H1 (cell line): ENCODE measurements around the gene KCNQ1. TPM values are rescaled to one million over a fixed set of nuclear protein-coding genes. Genes with fewer than 3 reads are reported as not detected.

Experiments used
- CTCF ChIA-PET: fragments of 300-600 bp; sonication (Branson Sonifier 250); formaldehyde crosslinking; loops from one replicate; lab custom pipeline; 2021; ENCODE audit not compliant: partially characterized antibody; lab: Charles Lee
- POLR2A ChIA-PET: fragments of 300-600 bp; sonication (Branson Sonifier 250); formaldehyde crosslinking; loops from one replicate; lab custom pipeline; 2021; ENCODE audit warnings: inconsistent platforms; ENCODE audit not compliant: partially characterized antibody; lab: Charles Lee
- DNase-seq, 2 experiments: peaks; one replicate each; pipeline versions ENCODE4 v3.0.0 to v3.0.0-alpha.2; 2010 to 2022; ENCODE audit warnings: low spot score in 2 of 2, low read depth in 1 of 2, mixed read lengths in 1 of 2
- FAIRE-seq: peaks from 2 replicates; lab custom pipeline; 2011; peaks lifted over from hg19 to GRCh38; lab: Jason Lieb, UNC
- H2AFZ ChIP-seq: 2 replicates; pipeline ENCODE4 v1.8.1; 2012; ENCODE audit warnings: low read length, inconsistent platforms
- H2AK5ac ChIP-seq: 2 replicates; pipeline ENCODE4 v1.6.1; 2013; ENCODE audit warnings: low read depth, low read length
- H2BK120ac ChIP-seq: replicated peaks from 2 replicates; pipeline ENCODE3; 2013; ENCODE audit warnings: low read depth, low read length, inconsistent platforms
- H2BK12ac ChIP-seq: 2 replicates; pipeline ENCODE4 v1.6.1; 2013; ENCODE audit warnings: low read depth, low read length
- H2BK15ac ChIP-seq: 2 replicates; pipeline ENCODE4 v1.6.1; 2013; ENCODE audit warnings: low read length
- H2BK20ac ChIP-seq: 2 replicates; pipeline ENCODE4 v1.6.1; 2013; ENCODE audit warnings: low read length
- H2BK5ac ChIP-seq: 2 replicates; pipeline ENCODE4 v1.6.1; 2013; ENCODE audit warnings: low read depth, low read length
- H3K14ac ChIP-seq: 2 replicates; pipeline ENCODE4 v1.6.1; 2013; ENCODE audit warnings: inconsistent platforms; ENCODE audit not compliant: insufficient read length
- H3K18ac ChIP-seq: 2 replicates; pipeline ENCODE4 v1.6.1; 2013; ENCODE audit warnings: low read length; ENCODE audit errors: extremely low read depth
- H3K23ac ChIP-seq: 2 replicates; pipeline ENCODE4 v1.6.1; 2013; ENCODE audit warnings: inconsistent platforms; ENCODE audit not compliant: insufficient read length
- H3K23me2 ChIP-seq: 2 replicates; pipeline ENCODE4 v1.6.1; 2013; ENCODE audit warnings: low read depth, low read length
- H3K27ac ChIP-seq: 2 replicates; pipeline ENCODE4 v1.6.1; 2011; ENCODE audit warnings: low read depth, low read length, inconsistent platforms
- H3K27me3 ChIP-seq, 4 experiments: replicated peaks in 1 of 4; 1 replicate in 1 of 4; 2 replicates in 3 of 4; pipeline versions ENCODE4 v1.6.1 to v1.8.1; 2011 to 2013; ENCODE audit warnings: low read length in 3 of 4, mild to moderate bottlenecking in 3 of 4, inconsistent platforms in 2 of 4, mixed read lengths in 2 of 4, moderate library complexity in 1 of 4; ENCODE audit not compliant: control insufficient read depth in 3 of 4, insufficient read depth in 3 of 4; ENCODE audit errors: extremely low read depth in 1 of 4
- H3K36me3 ChIP-seq, 4 experiments: 2 replicates each; pipeline versions ENCODE4 v1.6.1 to v1.8.1; 2011 to 2013; ENCODE audit warnings: mild to moderate bottlenecking in 4 of 4, low read length in 3 of 4, moderate library complexity in 2 of 4, control low read depth in 1 of 4, inconsistent platforms in 1 of 4; ENCODE audit not compliant: insufficient read depth in 4 of 4, control insufficient read depth in 2 of 4
- H3K4ac ChIP-seq: replicated peaks from 2 replicates; pipeline ENCODE3; 2013; ENCODE audit warnings: low read length, low read depth, mixed read lengths, inconsistent platforms; ENCODE audit not compliant: insufficient read length
- H3K4me1 ChIP-seq, 4 experiments: replicated peaks in 1 of 4; 1 replicate in 1 of 4; 2 replicates in 3 of 4; pipeline versions ENCODE4 v1.6.1 to v1.8.1; 2011 to 2013; ENCODE audit warnings: low read length in 3 of 4, inconsistent platforms in 2 of 4, mixed read lengths in 1 of 4; ENCODE audit not compliant: insufficient read depth in 4 of 4, control insufficient read depth in 3 of 4
- H3K4me2 ChIP-seq, 2 experiments: 2 replicates each; pipeline versions ENCODE4 v1.6.1 to v1.8.1; 2011 to 2013; ENCODE audit warnings: low read depth in 2 of 2, low read length in 2 of 2, control low read depth in 1 of 2, inconsistent platforms in 1 of 2, mild to moderate bottlenecking in 1 of 2; ENCODE audit not compliant: insufficient read depth in 1 of 2
- H3K4me3 ChIP-seq, 4 experiments: fragments of 200-600, 300-600 bp in 1 of 4; sonication (generic), shearing (Covaris generic), sonication (Bioruptor Twin) in 1 of 4; 2 replicates each; pipeline versions ENCODE4 v1.5.1 to v1.8.1; 2011 to 2016; ENCODE audit warnings: low read length in 4 of 4, low read depth in 3 of 4, control low read depth in 2 of 4, inconsistent platforms in 2 of 4, mild to moderate bottlenecking in 2 of 4, mixed read lengths in 1 of 4, moderate library complexity in 1 of 4; ENCODE audit not compliant: insufficient read depth in 2 of 4; ENCODE audit errors: extremely low read depth in 1 of 4
- H3K56ac ChIP-seq: replicated peaks from 2 replicates; pipeline ENCODE3; 2013; ENCODE audit warnings: low read depth, mild to moderate bottlenecking, mixed read lengths, low read length, inconsistent platforms; ENCODE audit not compliant: insufficient read length
- H3K79me1 ChIP-seq: 2 replicates; pipeline ENCODE4 v1.6.1; 2013; ENCODE audit warnings: low read depth, low read length, control low read depth
- H3K79me2 ChIP-seq, 2 experiments: 2 replicates each; pipeline versions ENCODE4 v1.6.1 to v1.8.1; 2012 to 2013; ENCODE audit warnings: low read length in 2 of 2, mild to moderate bottlenecking in 2 of 2, inconsistent platforms in 1 of 2; ENCODE audit not compliant: insufficient read depth in 2 of 2, control insufficient read depth in 1 of 2
- H3K9ac ChIP-seq, 4 experiments: replicated peaks in 1 of 4; 1 replicate in 1 of 4; 2 replicates in 3 of 4; pipeline versions ENCODE4 v1.6.1 to v1.8.1; 2011 to 2013; ENCODE audit warnings: low read depth in 3 of 4, low read length in 3 of 4, control low read depth in 2 of 4, mild to moderate bottlenecking in 2 of 4, moderate library complexity in 2 of 4, inconsistent platforms in 1 of 4; ENCODE audit errors: extremely low read depth in 1 of 4
- H3K9me3 ChIP-seq, 2 experiments: 2 replicates each; pipeline versions ENCODE4 v1.6.1 to v1.8.1; 2012 to 2013; ENCODE audit warnings: mild to moderate bottlenecking in 2 of 2, moderate library complexity in 2 of 2, control low read depth in 1 of 2, inconsistent platforms in 1 of 2, low read depth in 1 of 2, low read length in 1 of 2, mixed read lengths in 1 of 2; ENCODE audit not compliant: insufficient read depth in 2 of 2
- H4K20me1 ChIP-seq, 2 experiments: replicated peaks in 1 of 2; 2 replicates each; pipeline versions ENCODE3 to v1.8.1; 2011 to 2013; ENCODE audit warnings: inconsistent platforms in 2 of 2, low read length in 2 of 2, mild to moderate bottlenecking in 1 of 2; ENCODE audit not compliant: insufficient read depth in 2 of 2, control insufficient read depth in 1 of 2
- H4K5ac ChIP-seq: 2 replicates; pipeline ENCODE4 v1.6.1; 2013; ENCODE audit warnings: low read length, low read depth, mixed read lengths, inconsistent platforms; ENCODE audit not compliant: insufficient read length
- H4K8ac ChIP-seq: 2 replicates; pipeline ENCODE4 v1.8.0; 2013; ENCODE audit warnings: mild to moderate bottlenecking, moderate library complexity, low read length, inconsistent platforms; ENCODE audit not compliant: insufficient read depth; ENCODE audit errors: extremely low read depth
- H4K91ac ChIP-seq: replicated peaks from 2 replicates; pipeline ENCODE3; 2013; ENCODE audit warnings: low read length, mixed read lengths, inconsistent platforms; ENCODE audit not compliant: insufficient read length
- CBX5 ChIP-seq: fragments of 300-800, 300-1000 bp; sonication (generic); IDR thresholded peaks from 2 replicates; pipeline ENCODE4 v1.7.1; 2016; ENCODE audit warnings: antibody characterized with exemption, low read length, low read depth
- CBX8 ChIP-seq: fragments of 300-800, 300-1000 bp; sonication (generic); IDR thresholded peaks from 2 replicates; pipeline ENCODE4 v1.7.1; 2016; ENCODE audit warnings: low read depth, low read length, borderline replicate concordance
- EZH2 ChIP-seq: fragments of 200-600 bp; sonication (generic); IDR thresholded peaks from 2 replicates; pipeline ENCODE4 v1.7.1; 2012; ENCODE audit warnings: low read depth, mild to moderate bottlenecking, moderate library complexity, low read length, inconsistent platforms; ENCODE audit not compliant: severe bottlenecking
- KDM5A ChIP-seq: fragments of 200-600 bp; IDR thresholded peaks from 2 replicates; pipeline ENCODE4 v1.7.1; 2012; ENCODE audit warnings: mild to moderate bottlenecking, low read length, inconsistent platforms, mixed read lengths
- MAFK ChIP-seq: IDR thresholded peaks from 2 replicates; pipeline ENCODE4 v1.6.1; 2012; ENCODE audit warnings: low read depth, mild to moderate bottlenecking, improper control_type of control experiment, low read length
- RAD21 ChIP-seq, 2 experiments: IDR thresholded peaks in 1 of 2; conservative IDR thresholded peaks in 1 of 2; 2 replicates each; pipeline ENCODE4 v1.6.1; 2011; ENCODE audit warnings: low read depth in 2 of 2, low read length in 2 of 2, improper control_type of control experiment in 1 of 2, inconsistent platforms in 1 of 2, mild to moderate bottlenecking in 1 of 2, moderate library complexity in 1 of 2
- SIN3A ChIP-seq, 2 experiments: IDR thresholded peaks in 1 of 2; conservative IDR thresholded peaks in 1 of 2; 2 replicates each; pipeline ENCODE4 v1.6.1; 2011 to 2012; ENCODE audit warnings: low read length in 2 of 2, improper control_type of control experiment in 1 of 2, low read depth in 1 of 2, mild to moderate bottlenecking in 1 of 2
- SP4 ChIP-seq: IDR thresholded peaks from 2 replicates; pipeline ENCODE4 v1.6.1; 2012; ENCODE audit warnings: low read length, inconsistent platforms
- SRF ChIP-seq: IDR thresholded peaks from 2 replicates; pipeline ENCODE4 v1.6.1; 2011; ENCODE audit warnings: mild to moderate bottlenecking, low read depth, low read length, moderate library complexity
- TAF7 ChIP-seq: optimal IDR thresholded peaks from 2 replicates; pipeline ENCODE3; 2011; ENCODE audit warnings: low read depth, mild to moderate bottlenecking, inconsistent platforms, low read length, moderate library complexity, borderline replicate concordance
- TCF12 ChIP-seq: IDR thresholded peaks from 2 replicates; pipeline ENCODE4 v1.6.1; 2011; ENCODE audit warnings: low read depth, mild to moderate bottlenecking, low read length
- WGBS, 2 experiments: shearing (Covaris generic) in 1 of 2; methylation state at CpG; one replicate each; pipeline versions ENCODE4 v1.1.6 to v1.1.7; 2013 to 2015; ENCODE audit warnings: low lambda C conversion rate in 2 of 2, mixed read lengths in 2 of 2, inconsistent platforms in 1 of 2, low coverage in 1 of 2, missing lambda C conversion rate in 1 of 2; ENCODE audit not compliant: insufficient replicate concordance in 2 of 2, insufficient coverage in 1 of 2, insufficient read length in 1 of 2; ENCODE audit errors: extremely low coverage in 1 of 2, missing lambda C conversion rate in 1 of 2; 5-methylcytosine and 5-hydroxymethylcytosine counted together
- polyA plus RNA-seq, 7 experiments: library from polyadenylated mRNA; depleted of rRNA in 3 of 7; stranded (reverse) in 5 of 7; unstranded in 2 of 7; fragments of >200 nt in 5 of 7; fragments of 200-250 nt in 2 of 7; gene quantifications; 1 replicate in 5 of 7; 2 replicates in 1 of 7; 4 replicates in 1 of 7; pipeline versions ENCODE4 v1.2.1 to v1.2.3, GENCODE V29; 2011 to 2013; ENCODE audit warnings: missing spikeins in 2 of 7, mixed read lengths in 2 of 7
- total RNA-seq: library from RNA; stranded (reverse); fragmentation: NEBNext Ultra II Directional; extraction: Animal tissue kit (Norgen Biotek cat#: 25700); gene quantifications from 2 replicates; pipeline ENCODE4 v1.2.1, GENCODE V29; 2021

The KCNQ1 gene
- total and polyA plus RNA-seq, 2 of the 8 experiments (the other 6 are each of a cell fraction or from before 2014, with no cell fraction given) = 1.9 to 2.0 TPM

GRCh38 chr11:2779981-2780849, 335.4 kb downstream of the KCNQ1 start:
- FAIRE-seq = no peak
- no peak overlapping the region for H3K4ac ChIP-seq
- no peak overlapping the region for H4K8ac ChIP-seq
- H2BK5ac ChIP-seq = no peak overlapping the region
- H3K27ac ChIP-seq = no peak overlapping the region
- H2BK15ac ChIP-seq = 0 out of 2 replicates have a peak overlapping the region, but pooled peaks have one; percentile 81
- no peak overlapping the region for H3K23ac ChIP-seq
- H3K9me3 ChIP-seq = no peaks in the 10 kb centered on the region
- no peaks in the 10 kb centered on the region for H3K23me2 ChIP-seq
- no peak overlapping the region for H2AFZ ChIP-seq
- no peak overlapping the region for H3K14ac ChIP-seq
- 95% methylated on average over 15 of the region's 23 CpGs; no CpG with 5 or more reads in 1 of the 2 experiments for WGBS, 2 experiments
- no peak overlapping the region for H2BK20ac ChIP-seq
- peaks cover 0 to 9% (median 0%) of the 10 kb centered on the region in 4 experiments; a peak in 3 of 7 replicates for H3K4me1 ChIP-seq
- peak overlapping the region; percentile 60; the same call in 1 of the 2 replicates for H2BK12ac ChIP-seq
- H3K4me2 ChIP-seq = no peak overlapping the region
- H3K4me3 ChIP-seq = no peak overlapping the region
- peaks cover 0 to 7% (median 3%) of the 10 kb centered on the region in 4 experiments; a peak in 6 of 7 replicates for H3K27me3 ChIP-seq
- no peaks in the 10 kb centered on the region for H3K36me3 ChIP-seq
- no peak overlapping the region for H2AK5ac ChIP-seq
- peak in 1 of 2 experiments; percentile 42 for DNase-seq
- POLR2A ChIA-PET = no interaction called here
- H3K18ac ChIP-seq = 0 out of 2 replicates have a peak overlapping the region, but pooled peaks have one; percentile 6
- H3K79me1 ChIP-seq = no peaks in the 10 kb centered on the region
- no peak overlapping the region for H4K91ac ChIP-seq
- no peaks in the 10 kb centered on the region for H3K79me2 ChIP-seq
- no peak overlapping the region for H2BK120ac ChIP-seq
- no peaks in the 10 kb centered on the region for H4K20me1 ChIP-seq
- no peak overlapping the region for H3K56ac ChIP-seq
- CTCF ChIA-PET = no interaction called here
- H3K9ac ChIP-seq = no peak overlapping the region
- H4K5ac ChIP-seq = no peak overlapping the region
- TF ChIP-seq CBX5 = no peak
- no peak for TF ChIP-seq CBX8
- no peak for TF ChIP-seq SP4
- TF ChIP-seq MAFK = no peak
- no peak for TF ChIP-seq TAF7
- no peak for TF ChIP-seq KDM5A
- no peak for TF ChIP-seq SRF
- TF ChIP-seq TCF12 = no peak
- no peak for TF ChIP-seq SIN3A (conservative IDR thresholded peaks at IDR 0.05 in 1 of 2, IDR thresholded peaks at IDR 0.05 in 1 of 2; ENCODE audit: low read depth in 1 of 2, low read length in 2 of 2)
- TF ChIP-seq RAD21 (IDR thresholded peaks at IDR 0.05 in 1 of 2, conservative IDR thresholded peaks at IDR 0.05 in 1 of 2; ENCODE audit: low read depth in 2 of 2, low read length in 2 of 2) = no peak
- no peak for TF ChIP-seq EZH2
